Measurements from ENCODE around the gene PPP1R3G. TPM values are rescaled to one million over a fixed set of nuclear protein-coding genes. Genes with fewer than 3 reads are reported as not detected.

The PPP1R3G gene
- total RNA-seq, 2 donors from 2014 or later, result 8.8 to 16.4 TPM

DNA sequence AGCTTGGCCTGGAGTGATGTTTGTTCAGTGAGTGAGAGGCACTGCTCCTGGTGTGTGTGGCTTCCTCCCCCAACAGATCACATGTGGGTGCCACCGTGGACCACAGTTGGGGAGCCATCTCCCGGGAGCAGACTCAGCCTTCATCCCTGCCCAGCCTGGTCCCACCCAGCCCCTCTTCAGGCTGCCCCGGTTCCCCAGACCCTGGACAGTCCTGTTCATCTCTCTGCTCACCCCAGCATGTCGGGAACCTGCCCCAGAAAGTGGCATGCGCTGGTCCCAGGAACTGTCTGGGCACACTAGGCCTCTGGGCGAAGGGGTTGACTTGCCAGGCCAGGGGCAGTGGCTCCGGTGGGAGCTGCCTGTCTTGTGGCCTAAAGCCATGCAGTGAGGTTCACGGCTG is 21.5 kb upstream of the PPP1R3G start:
- TF ChIP-seq, protein P1, sequence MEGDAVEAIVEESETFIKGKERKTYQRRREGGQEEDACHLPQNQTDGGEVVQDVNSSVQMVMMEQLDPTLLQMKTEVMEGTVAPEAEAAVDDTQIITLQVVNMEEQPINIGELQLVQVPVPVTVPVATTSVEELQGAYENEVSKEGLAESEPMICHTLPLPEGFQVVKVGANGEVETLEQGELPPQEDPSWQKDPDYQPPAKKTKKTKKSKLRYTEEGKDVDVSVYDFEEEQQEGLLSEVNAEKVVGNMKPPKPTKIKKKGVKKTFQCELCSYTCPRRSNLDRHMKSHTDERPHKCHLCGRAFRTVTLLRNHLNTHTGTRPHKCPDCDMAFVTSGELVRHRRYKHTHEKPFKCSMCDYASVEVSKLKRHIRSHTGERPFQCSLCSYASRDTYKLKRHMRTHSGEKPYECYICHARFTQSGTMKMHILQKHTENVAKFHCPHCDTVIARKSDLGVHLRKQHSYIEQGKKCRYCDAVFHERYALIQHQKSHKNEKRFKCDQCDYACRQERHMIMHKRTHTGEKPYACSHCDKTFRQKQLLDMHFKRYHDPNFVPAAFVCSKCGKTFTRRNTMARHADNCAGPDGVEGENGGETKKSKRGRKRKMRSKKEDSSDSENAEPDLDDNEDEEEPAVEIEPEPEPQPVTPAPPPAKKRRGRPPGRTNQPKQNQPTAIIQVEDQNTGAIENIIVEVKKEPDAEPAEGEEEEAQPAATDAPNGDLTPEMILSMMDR (IDR thresholded peaks at IDR 0.05), result no peak
- Histone ChIP-seq H3K4me1 (no peaks in the 10 kb centered on the region), H3K27me3 (no peaks in the 10 kb centered on the region), H3K36me3 (no peaks in the 10 kb centered on the region), H3K4me3 (no peak overlapping the region), H3K9me3 (peaks cover 0 to 5% of the 10 kb centered on the region in 2 donors), H3K27ac (no peak overlapping the region)
- no peak for DNase-seq (ENCODE audit: low spot score)

DNA sequence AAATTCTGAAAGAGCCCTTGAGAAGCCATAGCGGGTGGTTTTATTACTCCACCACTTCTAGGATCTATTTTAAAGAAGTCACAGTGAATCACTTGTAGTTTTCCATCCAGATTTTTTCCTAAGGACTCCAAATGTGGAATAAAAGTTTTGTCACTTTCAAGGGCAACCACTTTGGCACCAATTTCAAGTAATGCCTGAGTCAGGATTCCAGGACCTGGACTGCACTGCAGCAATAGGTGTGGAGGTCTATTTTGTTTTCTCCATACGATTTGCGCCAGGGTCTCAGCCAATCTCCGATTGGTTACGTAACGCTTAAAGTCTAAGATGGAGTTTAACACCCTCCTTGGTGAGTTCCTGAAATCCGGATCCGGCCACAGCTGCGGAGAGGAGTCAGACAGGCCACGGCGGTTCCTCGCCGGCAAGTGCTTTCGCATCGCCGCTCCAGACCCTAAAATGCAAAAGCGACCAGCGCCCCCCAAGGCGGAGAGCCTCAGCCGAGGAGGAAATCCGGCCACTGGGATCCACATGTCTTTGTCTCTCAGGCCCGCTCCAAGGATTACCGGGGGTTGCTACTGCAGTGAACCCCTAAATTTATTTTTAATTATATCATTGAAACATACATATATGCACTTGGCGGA is 18.6 kb upstream of the PPP1R3G start:
- H3K4me3 ChIP-seq, result no peak overlapping the region
- H3K9me3 ChIP-seq, result peaks cover 0 to 5% of the 10 kb centered on the region in 2 donors
- H3K36me3 ChIP-seq, result no peaks in the 10 kb centered on the region
- no peak for DNase-seq (ENCODE audit: low spot score)
- H3K27ac ChIP-seq, result no peak overlapping the region
- TF ChIP-seq, protein P1 (IDR thresholded peaks at IDR 0.05), result no peak
- H3K27me3 ChIP-seq, result no peaks in the 10 kb centered on the region
- H3K4me1 ChIP-seq, result no peaks in the 10 kb centered on the region

DNA sequence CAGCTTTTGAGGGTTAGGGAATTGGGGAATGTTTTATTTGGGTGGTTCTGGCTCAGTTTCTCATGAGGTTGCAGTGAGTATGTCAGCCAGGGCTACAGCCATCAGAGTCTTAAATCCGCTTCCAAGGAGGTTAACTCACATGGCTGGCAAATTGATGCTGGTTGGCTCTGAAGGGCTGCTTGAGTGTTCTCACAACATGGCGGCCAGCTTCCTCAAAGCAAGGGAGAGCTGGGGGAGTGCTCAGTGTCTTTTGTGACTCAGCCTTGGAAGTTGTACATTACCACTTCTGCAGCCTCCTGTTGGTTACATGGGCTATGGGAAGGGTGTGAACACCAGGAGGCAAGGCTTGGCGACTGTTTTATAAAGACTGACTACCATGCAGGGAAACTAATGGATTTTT is 17.8 kb upstream of the PPP1R3G start:
- Histone ChIP-seq H3K27me3 (no peaks in the 10 kb centered on the region), H3K36me3 (no peaks in the 10 kb centered on the region), H3K27ac (no peak overlapping the region), H3K9me3 (peaks cover 0 to 5% of the 10 kb centered on the region in 2 donors), H3K4me3 (no peak overlapping the region), H3K4me1 (no peaks in the 10 kb centered on the region)
- no peak for DNase-seq (ENCODE audit: low spot score)
- TF ChIP-seq, protein P1 (IDR thresholded peaks at IDR 0.05), result no peak

DNA sequence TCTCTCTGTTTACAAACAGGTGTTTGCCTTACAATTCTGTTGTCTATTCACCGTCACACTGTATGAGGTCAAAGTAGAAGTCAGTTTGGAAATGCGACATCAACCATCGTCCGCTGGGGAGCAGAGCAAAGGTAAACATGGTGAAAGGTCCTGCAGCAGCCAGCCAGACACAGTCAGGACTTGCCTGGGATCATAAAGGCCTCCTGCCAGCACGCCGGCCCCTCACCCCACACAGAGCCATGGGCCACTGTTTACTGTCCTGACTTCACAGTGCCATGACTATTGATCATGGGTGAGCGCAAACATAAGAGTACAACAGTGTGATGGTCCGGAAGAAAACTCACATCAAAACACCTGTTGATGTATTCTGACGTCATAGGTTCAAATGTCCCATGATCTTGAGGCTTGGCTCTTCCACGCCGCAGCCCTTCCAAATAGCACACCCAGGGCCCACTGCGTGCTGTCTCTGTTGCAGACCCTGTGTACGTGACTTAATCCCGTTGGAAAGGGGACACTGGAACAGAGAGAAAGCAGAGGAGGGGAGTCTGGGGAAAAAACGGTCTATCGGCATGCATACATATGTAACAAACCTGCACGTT is 16.9 kb upstream of the PPP1R3G start:
- no peak for DNase-seq (ENCODE audit: low spot score)
- Histone ChIP-seq H3K27ac (no peak overlapping the region), H3K4me1 (no peaks in the 10 kb centered on the region)

DNA sequence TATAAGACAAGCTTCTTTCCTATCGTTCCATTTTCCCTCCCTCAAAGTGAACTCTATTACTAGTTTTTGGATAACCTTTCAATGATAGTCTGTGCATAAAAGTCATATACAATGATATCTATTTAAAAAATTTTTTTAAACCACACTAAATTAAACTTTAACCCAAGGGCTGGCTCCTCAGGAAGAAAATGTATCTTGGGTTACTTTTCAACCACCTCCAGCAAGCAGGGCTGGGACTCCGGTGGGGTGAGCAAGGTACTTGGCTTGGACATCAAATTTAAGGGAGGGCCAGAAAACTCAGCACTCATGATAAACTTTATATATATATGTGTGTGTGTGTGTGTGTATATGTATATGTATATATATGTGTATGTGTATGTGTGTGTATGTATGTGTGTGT is 13.9 kb upstream of the PPP1R3G start:
- TF ChIP-seq, protein P1 (IDR thresholded peaks at IDR 0.05), result no peak
- no peak for DNase-seq (ENCODE audit: low spot score)
- H3K27ac ChIP-seq, result no peak overlapping the region
- no peaks in the 10 kb centered on the region for H3K4me1 ChIP-seq
- H3K9me3 ChIP-seq, result peaks cover 0 to 5% of the 10 kb centered on the region in 2 donors
- no peak overlapping the region for H3K4me3 ChIP-seq
- H3K36me3 ChIP-seq, result no peaks in the 10 kb centered on the region
- H3K27me3 ChIP-seq, result no peaks in the 10 kb centered on the region

More for the DNA sequence above, 16.9 kb upstream of the PPP1R3G start:
- H3K36me3 ChIP-seq, result no peaks in the 10 kb centered on the region
- H3K9me3 ChIP-seq, result peaks cover 0 to 5% of the 10 kb centered on the region in 2 donors
- no peak overlapping the region for H3K4me3 ChIP-seq
- TF ChIP-seq, protein P1 (IDR thresholded peaks at IDR 0.05), result no peak
- H3K27me3 ChIP-seq, result no peaks in the 10 kb centered on the region

Measured in right atrium auricular region (tissue), 2 donors.